HG03064 (cell line): ENCODE results near the gene GABPB2.

ENCODE experiments used
- ATAC-seq: cut with Tn5 transposase; IDR thresholded peaks from one replicate; pipeline ENCODE4 v1.9.1; 2021; ENCODE audit warnings: low read depth; ENCODE audit not compliant: unreplicated experiment

The GABPB2 gene

DNA sequence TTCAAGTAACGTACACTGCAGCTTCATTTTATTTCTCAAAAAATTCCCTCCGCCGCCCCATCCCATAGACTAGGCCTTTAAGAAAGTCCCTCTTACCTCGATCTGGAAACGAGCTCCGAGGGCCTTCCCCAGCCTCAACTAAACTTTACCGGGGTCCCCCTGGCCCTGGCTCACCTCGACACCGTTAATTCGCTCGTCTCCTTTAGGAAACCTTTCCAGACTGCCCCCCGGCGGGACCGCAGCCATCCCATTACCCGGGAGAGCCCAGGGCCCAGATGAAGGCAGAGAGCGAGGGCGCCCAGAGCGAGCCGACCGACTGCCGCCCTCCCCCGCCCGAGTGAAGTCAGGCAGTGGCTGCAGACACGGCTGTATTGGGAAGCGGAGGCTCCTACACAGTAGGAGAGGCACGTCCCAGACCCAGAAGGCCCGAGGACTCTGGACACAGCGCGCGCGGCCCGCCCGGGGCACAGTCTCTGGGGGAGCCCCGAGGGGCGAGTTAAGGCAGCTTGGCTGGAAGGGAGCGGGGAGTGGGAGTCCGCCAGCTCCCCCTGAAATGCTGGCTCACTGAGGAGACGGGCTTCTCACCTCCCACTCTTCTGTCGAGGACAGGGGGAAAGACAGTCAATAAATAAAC, 61.3 kb downstream of the GABPB2 start:
- ATAC-seq: no peak

DNA sequence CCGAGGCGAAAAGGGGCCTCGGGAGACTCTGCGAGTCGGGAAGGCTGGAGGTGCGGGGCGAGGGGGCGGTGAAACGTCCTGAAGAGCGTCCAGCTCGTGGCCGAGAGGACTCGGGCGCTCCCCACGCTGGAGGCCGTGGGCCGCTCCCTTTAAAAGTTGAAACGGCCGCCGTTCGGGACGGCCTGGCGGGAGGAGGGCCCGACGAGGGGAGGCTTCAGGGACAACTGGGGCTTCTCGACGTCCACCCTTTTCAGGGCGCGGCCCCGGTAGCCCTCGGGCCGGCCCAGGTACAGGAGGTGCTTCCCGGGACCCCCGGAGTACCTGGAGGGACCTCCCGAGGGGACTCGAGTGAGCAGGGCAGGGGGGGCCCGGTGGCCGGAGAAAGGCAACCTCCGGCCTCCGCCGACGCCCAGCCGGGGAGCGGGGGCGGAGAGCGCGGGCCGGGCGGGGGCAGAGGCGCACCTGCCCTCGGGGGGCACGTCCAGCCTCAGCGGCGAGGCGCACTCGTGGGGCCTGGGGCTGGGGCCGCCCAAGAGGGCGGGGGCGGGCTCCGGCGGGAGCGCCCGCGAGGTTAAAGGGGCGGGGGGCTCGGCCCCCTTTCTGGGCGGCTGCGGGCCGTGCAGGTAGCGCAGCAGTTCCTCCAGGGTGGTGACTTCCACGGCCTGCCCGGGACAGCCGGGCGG, 61.9 kb downstream of the GABPB2 start:
- ATAC-seq: no peak

DNA sequence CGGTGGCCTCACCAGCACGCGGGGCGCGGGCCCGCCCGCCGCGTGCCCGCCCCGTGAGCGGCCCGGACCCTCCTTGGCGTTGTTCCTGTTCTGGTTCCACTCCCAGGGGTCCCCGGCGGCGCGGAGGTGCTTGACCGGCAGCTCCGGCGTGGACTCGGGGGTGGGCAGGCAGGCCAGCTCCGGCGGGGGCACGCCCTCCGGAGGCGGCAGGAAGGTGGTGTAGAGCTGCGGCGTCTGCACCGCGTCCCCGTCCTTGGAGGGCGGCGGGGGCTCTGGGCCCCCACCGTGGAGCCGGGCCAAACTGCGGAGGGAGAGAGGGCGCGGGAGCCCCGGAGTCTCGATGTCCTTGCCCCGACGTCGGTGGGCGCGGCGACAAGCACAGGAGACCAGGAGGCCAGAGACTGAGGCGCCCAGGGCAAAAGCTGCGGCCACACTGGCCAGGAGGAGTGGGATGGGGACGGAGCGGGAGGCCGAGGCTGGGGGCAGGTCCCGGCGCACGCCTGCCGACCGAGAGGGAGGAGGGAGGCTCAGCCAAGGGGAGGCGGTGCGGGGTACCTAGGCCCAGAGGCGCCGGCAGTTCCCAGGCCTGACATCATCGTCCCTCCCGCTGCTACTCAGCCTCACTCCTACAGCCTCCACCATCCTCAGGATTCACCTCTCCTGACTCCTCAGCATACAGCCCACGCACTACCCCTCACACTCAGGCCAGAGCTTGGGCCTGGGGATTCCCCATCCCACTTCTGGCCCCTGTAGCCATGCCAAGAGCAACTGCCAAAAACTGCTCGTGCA, 62.7 kb downstream of the GABPB2 start:
- no peak for ATAC-seq

DNA sequence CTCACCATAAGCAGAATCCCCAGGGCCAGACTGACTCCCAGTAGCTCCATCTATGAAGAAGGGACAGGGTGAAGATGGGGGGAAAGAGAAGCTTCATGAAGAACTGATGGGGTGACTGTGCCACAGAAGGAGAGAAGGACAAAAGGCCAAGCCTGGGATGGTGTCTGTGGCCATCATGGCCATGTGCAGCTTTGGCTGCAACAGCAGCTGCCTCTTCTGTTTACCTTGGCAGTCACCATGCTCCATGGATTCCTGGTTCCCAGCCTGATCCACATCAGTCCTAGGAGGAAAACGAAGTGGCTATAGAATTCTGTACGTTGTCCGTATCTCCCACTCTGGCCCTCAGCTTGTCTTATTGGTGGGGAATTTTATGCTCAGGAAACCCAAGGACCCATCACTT, 63.8 kb downstream of the GABPB2 start:
- ATAC-seq: no peak

DNA sequence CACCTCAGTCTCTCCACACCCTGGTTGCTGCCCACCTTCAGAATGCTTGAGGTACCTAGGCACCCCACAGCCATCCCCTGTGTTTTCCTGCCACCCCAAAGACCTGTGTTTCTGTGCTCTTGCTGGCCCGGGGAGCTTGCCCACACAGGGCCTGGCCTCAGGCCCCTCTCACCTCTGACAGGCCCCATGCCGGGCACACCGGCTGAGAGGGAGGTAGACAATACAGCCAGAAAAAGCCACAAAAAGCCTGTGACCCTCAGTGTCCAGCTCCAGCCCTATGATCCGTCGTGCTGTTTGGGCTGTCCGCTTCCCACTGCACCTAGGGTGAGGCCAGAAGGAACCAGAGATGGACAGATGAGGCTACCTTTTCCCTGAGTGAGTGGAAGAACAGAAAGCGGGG, 64.4 kb downstream of the GABPB2 start:
- no peak for ATAC-seq

DNA sequence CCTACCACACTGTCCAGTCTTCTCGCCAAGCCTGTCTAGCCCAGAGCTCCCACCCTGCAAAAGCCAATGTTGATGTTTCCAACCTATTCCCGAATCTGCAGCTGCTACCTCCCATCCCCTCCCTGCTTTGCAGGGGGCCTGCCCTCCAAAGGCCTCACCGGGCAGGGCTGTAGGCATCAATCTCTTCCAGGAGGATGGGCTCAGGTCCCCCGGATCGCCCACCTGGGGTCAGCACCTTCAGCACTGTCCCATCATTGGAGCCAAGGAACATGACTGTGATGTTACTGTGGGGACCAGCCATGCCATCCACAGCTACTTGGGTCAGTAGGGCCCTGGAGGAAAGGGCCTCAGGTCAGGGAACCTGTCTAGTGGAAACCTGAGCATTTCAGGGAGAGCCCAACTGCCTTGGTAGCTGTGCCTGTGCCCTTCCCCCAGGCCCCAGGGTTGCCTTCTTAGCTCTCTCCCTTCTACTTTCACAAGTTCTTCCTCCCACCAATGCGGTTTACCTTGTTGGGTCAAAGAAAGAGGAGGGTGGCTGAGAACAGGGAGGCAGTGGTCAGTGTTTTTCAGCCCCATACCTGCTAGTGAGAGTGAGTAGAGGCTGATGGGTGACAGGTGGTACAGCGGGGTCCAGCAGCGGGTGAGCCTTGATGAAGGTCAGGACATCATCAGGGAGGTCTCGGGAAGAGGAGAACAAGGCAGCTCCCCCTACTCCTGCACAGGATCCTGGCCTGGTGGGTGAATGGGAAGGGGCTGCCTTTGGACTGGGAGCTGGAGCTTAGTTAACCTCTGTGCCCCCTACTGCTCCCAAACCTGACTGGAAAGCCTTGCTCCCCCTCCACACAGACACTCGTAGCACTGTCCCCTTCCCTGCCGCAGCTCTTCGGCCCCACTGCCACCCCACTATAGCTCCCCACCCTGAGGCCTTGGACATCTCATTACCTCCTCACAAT, 65.1 kb downstream of the GABPB2 start:
- no peak for ATAC-seq

DNA sequence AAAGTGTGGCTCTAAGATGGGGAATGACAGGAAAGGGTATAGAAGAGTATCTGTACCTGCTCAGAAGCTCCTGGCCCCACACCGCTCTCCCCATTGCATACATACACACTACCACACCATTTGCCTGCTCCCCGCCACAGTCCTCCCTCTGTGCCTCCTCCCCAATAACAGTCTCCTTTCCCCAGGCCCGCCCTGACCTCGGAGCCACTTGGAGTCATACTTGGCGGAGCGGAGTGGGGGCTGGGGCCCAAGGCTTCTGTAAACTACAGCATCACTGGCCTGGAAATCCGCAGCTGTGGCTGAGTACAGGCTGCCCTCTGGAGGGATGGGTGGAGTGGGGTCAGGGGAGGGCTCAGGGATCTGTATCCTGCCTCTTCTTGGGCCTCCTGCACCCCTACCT, 67.2 kb downstream of the GABPB2 start:
- ATAC-seq: no peak

DNA sequence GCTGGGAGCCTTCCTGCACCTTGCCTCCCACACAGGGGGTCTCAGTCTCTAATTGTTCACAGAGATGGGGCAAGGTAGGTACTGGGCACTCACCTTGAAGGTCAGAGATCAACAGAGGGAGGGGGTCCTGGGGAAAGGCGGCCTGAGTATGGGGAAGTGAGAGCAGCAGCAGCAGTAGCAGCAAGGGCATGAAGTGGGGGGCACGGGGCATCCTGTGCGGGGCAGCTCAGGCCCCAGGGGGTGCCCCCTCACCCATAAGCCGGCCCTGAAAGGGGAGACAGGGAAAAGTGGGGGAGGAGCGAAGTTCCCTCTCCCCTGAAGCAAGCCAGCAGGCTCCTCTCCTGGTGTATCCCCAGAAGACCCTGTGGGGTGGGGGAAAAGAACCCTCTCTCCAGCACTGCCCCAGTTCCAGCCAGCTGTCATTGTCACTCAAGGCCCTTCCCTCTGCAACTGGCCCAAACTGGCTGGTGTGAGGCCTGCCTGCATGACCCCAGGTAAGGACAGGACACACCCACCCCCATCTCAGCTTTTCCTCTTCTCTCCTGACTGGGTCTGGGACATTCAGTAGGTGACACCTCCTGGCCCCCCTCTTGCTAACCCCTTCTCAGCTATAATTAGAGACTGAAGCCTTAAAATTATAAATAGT, 72.0 kb downstream of the GABPB2 start:
- ATAC-seq: no peak

DNA sequence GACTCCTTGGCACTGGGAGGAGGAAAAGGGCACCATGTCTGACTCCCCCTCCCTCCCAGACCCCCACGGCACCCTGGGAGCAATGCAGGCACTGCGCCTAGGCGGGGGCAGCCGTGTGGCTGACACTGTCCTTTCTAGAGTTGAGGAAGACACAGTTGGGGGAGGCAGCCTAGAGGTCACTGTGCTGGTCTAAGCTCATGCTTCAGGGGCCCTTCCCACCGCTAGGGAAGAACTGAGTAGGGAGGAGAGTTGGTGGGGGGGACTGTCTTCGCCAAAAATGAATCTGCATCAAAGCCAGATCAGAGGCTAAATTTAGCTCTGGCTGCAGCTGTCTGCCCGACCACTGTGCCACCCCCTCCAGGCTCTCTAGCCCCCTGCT, 72.5 kb downstream of the GABPB2 start:
- no peak for ATAC-seq

DNA sequence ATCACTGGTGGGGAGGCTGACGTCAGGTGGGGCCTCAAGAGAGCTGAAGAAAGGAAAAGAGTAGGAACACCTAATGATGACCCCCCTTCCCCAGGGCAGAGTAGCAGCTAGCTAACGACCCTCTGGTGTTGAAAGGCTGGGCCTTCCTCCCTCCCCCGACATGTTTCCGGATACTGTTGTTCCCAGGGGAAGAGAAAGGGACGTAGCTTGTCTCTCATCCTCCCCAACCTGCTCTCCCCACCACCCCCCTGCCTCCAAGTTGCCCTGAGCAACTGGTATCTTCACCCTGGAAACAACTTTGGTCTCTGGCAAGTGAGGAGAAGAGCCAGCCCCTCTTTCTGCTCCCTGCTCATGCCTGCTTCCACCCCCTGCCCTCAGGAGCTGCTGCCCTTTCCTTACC, 73.4 kb downstream of the GABPB2 start:
- no peak for ATAC-seq

DNA sequence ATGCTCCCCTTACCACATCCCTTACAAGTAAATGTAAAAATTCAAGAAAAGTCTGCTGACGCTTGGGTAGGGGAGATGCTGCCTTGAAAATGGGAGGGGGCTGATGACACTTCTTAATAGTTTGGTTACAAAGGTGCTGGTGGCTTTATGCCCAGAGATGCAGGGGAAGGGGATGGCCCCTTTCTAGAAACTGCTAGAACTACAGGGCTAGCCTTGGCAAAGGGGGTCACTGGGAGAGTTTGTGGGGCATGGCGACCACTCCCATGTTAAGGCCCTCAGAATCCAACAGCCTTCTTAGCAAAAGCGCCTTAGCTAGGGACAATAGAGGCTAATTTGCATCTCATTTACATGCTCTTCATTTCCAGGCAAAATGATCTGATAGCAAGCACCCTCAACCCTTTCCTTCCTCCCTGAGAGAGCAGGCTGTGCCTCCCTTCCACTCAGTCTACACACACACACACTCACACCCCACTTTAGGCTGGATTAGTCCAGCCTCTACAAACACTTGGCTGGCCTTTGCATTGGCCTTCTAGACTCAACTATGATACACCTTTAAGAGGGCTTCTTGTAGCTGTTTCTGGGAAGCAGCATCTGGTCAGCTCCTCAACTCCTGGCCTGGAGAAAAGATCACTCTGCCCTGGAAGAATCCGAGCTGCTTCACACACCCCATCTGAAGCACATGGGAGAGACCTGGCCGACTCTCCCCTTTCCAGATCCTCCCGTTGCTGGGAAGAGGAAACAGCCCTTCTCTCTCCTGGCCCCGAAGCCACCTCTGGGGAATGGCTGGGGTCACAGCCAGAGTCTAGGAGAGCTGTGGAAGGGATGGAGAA, 74.1 kb downstream of the GABPB2 start:
- ATAC-seq: no peak

DNA sequence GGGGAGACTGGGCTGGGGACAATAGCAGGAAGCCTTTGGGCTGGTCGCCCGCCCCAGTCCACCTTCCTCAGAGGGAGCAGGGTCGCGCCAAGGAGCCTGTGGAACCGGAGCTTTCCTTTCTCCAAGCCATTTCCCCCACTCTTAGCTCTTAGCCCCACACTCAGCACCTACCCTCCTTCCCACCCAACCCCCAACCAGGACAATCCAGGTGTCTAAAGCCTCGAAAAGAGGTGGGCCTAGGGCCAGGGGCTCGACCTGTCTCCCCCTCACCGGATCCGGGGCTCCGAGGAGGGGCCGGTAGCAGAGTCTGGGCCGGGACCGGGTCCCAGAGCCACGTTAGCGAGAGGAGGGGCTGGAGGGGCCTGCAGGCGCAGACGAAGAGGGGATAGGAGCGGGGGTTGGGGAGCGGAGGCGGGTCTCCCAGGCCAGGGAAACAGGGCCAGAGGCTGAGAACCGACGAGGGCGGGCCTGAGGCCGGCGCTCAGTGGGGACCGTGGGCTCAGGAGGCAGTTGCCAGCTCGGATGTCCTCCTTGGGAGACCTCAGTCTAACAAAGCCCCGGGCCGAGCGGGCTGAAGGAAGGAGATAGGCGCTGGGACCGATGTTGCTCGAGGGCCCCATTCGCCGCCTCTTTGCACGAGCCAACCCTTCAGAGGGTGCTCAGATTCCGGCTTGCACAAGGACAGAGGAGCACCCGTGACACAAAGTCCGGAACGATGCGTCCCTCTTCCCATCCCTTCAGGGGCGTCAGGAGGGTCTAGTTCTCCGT, 74.9 kb downstream of the GABPB2 start:
- no peak for ATAC-seq

DNA sequence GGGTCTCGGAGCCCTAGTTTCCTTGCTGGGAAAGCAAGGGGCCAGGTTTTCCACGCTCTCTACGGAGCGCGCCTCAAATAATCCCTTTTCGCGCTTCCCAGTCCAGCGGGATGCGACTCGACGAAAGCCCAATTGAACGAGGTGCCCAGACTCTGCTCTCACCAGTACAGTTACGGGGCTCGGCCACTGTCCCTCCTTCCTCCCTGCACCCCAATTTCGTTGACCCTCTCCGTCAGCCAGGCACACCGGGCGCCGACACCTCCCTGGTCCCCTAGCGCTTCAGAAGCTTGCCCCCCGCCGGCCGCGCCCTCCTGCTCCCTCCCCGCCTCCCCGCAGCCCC, 75.5 kb downstream of the GABPB2 start:
- ATAC-seq: peak; percentile 18

DNA sequence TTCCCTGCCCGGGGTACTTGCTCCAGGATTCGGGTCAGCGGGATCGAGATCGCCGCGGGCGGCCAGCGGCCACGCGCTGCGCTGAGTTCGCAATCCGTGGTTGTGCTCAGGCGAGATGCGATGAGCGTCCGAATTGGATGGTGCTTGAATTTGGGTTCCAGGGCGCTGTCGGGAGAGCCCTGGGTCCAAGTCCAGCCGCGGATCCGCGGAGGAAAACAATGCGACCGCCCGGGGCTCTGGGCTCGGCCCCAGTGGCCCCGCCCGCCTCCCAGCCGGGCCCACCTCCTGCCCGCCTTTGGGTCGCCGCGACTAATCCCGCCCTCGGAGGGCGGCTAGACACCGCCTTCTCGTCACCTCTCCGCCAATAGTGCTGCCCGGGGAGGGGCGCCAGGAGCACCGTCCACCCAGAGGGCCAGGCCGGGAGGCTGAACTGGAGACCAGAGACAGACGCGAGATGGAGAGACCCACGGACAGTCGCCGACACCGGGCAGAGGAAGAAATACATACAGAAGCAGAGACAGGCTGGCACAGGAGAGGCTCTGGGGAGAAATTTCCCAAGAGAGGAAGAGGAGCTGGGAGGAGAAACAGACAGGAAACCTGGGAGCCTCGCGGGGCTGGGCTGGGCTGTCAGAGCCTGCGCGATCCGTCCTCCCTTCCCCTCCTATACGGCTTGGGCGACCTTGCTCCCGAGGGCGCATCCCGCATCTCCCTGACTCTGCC, 76.0 kb downstream of the GABPB2 start, which contains the start of gene SEMA6C:
SEMA6C (minus strand) TSS at position 220 of the 720 bp plus-strand sequence. CDS start 4,010 bp downstream, outside the sequence.
- peak; percentile 94 for ATAC-seq

DNA sequence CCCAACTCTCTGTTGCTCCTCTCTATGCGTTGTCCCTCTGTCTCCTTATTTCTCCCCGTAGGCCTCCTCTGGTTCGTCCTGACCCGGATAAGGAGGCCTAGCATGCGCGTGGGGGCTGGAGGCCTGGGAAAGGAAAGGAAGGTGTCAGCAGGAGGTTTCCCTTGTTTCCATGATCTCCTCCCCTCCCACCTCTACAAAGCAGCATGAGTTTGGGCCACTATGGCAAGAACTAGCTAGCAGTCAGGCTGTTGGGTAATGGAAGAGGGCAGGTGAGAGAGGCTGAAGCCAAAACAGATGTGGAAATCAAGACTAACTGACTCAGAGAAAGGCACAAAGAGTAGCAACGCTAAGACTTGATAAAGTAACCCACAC, 76.6 kb downstream of the GABPB2 start:
- no peak for ATAC-seq

DNA sequence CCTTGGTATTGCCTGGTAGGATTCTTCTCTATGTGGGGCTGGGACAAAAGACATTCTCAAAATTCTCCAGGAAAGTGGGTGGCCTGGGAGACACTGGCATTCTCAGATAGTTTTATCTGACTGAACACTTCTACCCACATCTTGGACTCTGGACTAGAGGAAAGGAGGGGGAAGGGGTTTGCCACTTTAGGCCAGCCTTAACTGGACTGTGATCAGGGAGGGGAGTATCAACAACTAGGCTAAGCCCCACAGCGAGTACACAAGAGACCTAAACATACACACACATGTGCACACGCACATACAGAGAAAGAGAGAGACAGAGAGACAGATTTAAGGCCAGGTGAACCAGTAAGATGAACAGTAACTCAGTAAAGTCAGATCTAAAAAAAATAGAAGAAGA, 77.1 kb downstream of the GABPB2 start:
- no peak for ATAC-seq

DNA sequence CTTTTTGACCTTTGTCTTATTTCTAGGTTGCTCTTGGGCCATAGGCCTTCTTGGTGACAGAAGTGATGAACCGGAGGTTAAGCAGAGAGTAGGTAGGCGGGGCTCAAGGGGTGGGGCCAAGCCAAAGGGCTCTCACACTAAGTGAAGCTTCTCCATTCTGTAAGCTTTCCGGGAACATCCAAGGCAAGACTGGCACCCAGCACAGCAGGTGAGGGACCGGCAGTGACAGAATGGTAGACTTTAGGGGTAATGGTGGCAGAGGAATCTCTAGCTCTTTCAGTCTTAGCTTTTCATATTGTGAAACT, 85.9 kb downstream of the GABPB2 start, which contains the start of gene TNFAIP8L2:
TNFAIP8L2 (plus strand) TSS at position 135 of the 305 bp plus-strand sequence. CDS start 2,049 bp downstream, outside the sequence.
- no peak for ATAC-seq

DNA sequence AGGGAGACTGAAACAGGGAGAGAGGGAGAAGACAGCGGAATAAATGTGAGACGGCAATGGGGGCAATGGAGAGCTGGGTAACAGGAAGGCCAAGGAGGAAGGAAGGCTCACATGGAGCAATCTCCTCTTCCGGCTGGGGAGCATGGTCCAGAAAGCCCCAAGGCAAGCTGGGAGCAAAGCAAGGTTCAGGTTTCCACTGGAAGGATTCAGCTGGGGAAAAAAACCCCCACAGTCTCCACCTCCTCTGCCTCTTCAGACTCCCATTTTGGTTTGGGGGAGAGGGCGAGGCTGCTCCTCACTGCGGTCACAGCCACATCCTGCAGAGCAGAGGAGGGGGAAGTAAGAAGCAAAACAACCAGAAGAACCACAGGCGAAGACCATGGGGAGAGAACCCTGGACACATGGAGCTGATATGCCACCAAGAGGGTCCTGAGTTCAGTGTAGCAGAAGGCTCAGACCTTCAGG, 86.5 kb downstream of the GABPB2 start:
- no peak for ATAC-seq
